Measurements from ENCODE around the gene RNF123. TPM values are rescaled to one million over a fixed set of nuclear protein-coding genes. Genes with fewer than 3 reads are reported as not detected.

Gene RNF123
- total RNA-seq, result 19.4 TPM

DNA sequence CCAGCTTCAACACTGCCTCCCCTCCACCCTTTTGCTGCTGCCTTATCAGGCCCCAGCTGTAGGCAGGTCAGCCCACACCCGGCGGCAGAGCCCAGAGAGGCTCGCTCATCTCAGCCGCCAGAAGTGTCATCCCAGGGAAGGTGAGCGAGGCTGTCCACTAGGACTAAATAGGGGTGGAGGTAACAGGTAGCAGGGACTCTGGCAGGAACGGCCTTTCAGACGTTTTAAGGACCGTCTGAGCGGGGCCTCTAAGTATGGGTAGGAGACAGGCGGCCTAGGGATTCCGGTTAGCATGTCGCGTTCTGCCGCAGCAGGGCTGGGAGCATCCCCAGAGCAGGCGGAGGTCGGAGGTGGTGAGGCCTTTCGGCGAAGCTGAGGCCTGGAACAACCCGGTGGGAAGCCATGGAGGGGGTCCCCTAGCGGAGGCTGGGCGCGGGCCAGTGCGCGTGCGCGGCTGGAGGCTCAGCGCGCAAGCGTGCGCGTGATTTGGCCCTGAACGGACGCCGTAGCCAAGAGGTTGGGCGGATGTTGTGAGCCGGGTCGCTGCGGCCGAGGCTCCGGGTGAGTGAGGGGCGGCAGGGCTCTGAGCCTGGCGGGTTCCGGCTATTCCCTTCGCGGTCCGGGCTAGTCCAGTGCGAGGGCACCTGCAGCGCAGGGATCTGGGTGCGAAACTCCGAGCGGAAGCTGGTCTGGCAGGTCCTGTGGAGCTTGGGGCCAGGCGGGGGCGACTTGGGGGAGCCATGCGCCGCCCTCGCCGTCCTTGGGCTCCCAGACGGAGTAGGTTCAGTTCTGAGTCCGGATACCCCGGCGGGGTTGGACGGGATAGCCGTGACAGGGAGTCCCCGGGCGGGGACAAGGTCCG, at the start of gene RNF123, which contains the start of gene MST1:
TSS of gene RNF123 (plus strand) at position 512 of the 862 bp plus-strand sequence. CDS start 1,609 bp downstream, outside the sequence.
TSS of gene MST1 (minus strand) at position 429 of the 862 bp plus-strand sequence. CDS start 783 bp downstream, outside the sequence.
- ATAC-seq, result peak; percentile 66

- ATAC-seq, result no peak
Observed at GRCh38 chr3:49641292-49641691, 48.1 kb upstream of the RNF123 start.

DNA sequence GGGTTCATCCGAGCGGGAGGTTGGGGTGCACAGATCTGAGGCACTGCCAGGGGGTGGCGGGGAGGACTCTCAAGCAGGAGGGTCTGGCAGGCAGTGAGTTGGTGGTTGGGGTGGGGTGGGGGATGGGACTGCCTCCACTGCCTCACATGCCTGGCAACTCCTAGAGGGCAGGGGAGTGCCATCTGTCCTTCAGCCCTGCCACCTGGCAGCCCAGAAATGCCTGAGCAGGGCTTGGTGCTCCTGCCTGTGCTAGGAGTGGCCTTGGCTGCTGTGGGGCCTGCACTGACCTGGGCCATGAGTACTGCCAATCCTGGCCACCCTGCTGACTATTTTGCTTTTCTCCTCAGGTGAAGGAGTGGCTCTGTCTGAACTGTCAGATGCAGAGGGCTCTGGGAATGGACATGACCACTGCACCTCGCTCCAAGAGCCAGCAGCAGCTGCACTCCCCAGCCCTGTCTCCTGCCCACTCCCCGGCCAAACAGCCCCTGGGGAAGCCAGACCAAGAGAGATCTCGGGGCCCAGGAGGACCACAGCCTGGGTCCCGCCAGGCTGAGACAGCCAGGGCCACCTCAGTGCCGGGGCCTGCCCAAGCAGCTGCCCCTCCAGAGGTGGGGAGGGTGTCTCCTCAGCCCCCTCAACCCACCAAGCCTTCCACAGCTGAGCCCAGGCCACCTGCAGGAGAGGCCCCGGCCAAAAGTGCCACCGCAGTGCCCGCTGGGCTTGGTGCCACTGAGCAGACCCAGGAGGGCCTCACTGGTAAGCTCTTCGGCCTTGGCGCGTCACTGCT, 47.2 kb upstream of the RNF123 start:
- ATAC-seq, result no peak

DNA sequence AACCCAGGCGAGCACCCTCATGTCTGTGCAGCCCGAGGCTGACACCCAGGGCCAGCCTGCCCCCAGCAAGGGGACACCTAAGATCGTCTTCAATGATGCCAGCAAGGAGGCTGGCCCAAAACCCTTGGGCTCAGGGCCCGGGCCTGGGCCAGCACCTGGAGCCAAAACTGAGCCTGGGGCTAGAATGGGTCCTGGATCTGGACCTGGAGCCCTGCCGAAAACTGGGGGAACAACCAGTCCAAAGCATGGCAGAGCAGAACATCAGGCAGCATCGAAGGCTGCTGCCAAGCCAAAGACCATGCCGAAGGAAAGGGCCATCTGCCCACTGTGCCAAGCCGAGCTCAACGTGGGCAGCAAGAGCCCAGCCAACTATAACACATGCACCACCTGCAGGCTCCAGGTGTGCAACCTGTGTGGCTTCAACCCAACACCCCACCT, 46.6 kb upstream of the RNF123 start:
- ATAC-seq, result no peak

GRCh38 chr3:49644684-49645083, 44.7 kb upstream of the RNF123 start:
- no peak for ATAC-seq

GRCh38 chr3:49646236-49646635, 43.1 kb upstream of the RNF123 start:
- ATAC-seq, result no peak

- ATAC-seq, result no peak
Observed at GRCh38 chr3:49647741-49648140, 41.6 kb upstream of the RNF123 start.

GRCh38 chr3:49648354-49649019, 40.9 kb upstream of the RNF123 start:
- ATAC-seq, result no peak

GRCh38 chr3:49649576-49649975, 39.8 kb upstream of the RNF123 start:
- ATAC-seq, result no peak

DNA sequence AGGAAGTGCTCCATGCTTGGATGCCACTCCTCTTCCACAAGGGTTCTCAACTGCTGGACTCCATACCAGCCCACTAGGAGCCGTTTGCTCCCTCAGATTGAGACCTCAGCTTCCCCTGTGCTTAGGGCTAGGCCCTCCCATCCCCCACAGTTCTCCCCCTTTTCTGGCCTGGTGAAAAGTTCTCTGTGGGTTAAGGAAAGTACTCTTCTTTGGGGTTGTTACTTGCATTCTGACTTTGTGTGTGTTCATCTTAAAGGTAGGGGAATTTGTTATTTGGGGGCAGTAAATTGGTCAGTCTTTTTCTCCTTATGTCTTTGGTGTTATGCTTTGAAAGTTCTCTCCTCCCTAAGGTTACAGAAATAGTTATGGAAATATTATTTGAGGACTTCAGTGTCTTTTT, 39.2 kb upstream of the RNF123 start:
- no peak for ATAC-seq

DNA sequence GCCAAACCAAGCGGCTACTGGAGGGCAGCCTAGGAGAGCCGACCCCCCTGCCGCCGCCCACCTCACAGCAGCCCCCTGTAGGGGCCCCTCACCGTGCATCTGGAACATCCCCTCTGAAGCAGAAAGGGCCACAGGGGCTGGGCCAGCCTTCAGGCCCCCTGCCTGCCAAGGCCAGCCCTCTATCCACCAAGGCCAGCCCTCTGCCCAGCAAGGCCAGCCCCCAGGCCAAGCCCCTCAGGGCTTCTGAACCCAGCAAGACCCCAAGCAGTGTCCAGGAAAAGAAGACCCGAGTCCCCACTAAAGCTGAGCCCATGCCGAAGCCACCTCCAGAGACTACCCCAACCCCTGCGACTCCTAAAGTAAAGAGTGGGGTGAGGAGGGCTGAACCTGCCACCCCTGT, 38.7 kb upstream of the RNF123 start:
- no peak for ATAC-seq

- ATAC-seq, result no peak
Observed at GRCh38 chr3:49652218-49652902, 37.0 kb upstream of the RNF123 start.

DNA sequence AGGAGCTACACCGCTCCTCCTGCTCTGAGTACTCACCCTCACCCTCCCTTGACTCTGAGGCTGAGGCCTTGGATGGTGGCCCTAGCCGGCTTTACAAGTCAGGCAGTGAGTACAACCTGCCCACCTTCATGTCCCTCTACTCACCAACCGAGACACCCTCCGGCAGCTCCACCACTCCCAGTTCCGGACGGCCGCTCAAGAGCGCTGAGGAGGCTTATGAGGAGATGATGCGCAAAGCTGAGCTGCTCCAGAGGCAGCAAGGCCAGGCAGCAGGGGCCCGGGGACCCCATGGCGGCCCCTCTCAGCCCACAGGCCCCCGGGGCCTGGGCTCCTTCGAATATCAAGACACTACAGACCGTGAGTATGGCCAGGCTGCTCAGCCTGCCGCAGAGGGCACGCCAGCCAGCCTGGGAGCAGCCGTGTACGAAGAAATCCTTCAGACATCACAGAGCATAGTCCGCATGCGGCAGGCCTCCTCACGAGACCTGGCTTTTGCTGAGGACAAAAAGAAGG, 36.4 kb upstream of the RNF123 start:
- no peak for ATAC-seq

DNA sequence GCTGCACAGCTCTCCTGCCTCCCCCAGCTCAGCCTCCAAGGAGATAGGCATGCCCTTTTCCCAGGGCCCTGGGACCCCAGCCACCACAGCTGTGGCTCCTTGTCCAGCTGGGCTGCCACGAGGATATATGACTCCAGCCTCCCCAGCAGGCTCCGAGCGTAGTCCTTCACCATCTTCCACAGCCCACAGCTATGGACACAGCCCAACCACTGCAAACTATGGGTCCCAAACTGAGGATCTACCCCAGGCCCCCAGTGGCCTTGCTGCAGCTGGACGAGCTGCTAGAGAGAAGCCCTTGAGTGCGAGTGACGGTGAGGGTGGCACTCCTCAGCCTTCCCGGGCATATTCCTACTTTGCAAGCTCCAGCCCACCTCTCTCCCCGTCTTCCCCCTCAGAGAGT, 35.7 kb upstream of the RNF123 start:
- no peak for ATAC-seq

- ATAC-seq, result no peak
Observed at GRCh38 chr3:49654176-49654825, 35.1 kb upstream of the RNF123 start.

GRCh38 chr3:49654955-49655556, 34.3 kb upstream of the RNF123 start:
- ATAC-seq, result peak; percentile 17

DNA sequence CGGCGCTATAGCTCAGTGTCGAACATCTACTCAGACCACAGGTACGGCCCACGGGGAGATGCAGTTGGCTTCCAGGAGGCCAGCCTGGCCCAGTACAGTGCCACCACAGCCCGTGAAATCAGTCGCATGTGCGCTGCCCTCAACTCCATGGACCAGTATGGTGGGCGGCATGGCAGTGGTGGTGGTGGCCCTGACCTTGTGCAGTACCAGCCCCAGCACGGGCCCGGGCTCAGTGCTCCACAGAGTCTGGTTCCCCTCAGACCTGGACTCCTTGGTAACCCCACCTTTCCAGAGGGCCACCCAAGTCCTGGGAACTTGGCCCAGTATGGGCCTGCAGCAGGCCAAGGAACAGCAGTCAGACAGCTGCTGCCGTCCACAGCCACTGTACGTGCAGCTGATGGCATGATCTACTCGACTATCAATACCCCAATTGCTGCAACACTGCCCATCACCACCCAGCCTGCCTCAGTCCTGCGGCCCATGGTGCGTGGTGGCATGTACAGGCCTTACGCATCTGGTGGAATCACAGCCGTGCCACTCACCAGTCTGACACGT, 33.5 kb upstream of the RNF123 start:
- ATAC-seq, result no peak

DNA sequence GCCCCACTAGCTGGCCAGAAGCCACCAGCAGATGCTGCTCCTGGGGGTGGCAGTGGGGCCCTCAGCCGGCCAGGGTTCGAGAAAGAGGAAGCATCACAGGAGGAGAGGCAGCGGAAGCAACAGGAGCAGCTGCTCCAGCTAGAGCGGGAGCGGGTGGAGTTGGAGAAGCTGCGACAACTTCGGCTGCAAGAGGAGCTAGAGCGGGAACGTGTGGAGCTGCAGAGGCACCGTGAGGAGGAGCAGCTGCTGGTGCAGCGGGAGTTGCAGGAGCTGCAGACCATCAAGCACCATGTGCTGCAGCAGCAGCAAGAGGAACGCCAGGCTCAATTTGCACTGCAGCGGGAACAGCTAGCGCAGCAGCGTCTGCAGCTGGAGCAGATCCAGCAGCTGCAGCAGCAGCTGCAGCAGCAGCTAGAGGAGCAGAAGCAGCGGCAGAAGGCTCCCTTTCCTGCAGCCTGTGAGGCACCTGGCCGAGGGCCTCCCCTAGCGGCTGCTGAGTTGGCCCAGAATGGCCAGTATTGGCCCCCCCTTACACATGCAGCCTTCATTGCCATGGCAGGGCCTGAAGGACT, 32.7 kb upstream of the RNF123 start:
- ATAC-seq, result no peak

DNA sequence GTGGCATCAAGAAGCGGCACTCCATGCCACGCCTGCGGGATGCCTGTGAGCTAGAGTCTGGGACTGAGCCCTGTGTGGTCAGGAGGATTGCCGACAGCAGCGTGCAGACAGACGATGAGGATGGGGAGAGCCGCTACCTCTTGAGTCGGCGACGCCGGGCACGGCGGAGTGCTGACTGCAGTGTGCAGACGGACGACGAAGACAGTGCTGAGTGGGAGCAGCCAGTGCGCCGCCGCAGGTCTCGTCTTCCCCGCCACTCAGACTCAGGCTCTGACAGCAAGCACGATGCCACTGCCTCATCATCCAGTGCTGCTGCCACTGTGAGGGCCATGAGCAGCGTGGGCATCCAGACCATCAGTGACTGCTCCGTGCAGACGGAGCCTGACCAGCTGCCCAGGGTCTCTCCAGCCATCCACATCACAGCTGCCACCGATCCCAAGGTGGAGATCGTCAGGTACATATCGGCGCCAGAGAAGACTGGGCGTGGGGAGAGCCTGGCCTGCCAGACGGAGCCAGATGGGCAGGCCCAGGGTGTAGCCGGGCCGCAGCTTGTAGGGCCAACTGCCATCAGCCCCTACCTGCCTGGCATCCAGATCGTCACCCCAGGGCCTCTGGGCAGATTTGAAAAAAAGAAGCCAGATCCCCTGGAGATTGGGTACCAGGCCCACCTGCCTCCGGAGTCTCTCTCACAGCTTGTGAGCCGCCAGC, 32.0 kb upstream of the RNF123 start:
- ATAC-seq, result no peak

- ATAC-seq, result no peak
Observed at GRCh38 chr3:49658711-49659110, 30.6 kb upstream of the RNF123 start.

All from esophagus mucosa (tissue), 1 donor.